ENCODE data around the gene SMU1. TPM values are rescaled to one million over a fixed set of nuclear protein-coding genes. Genes with fewer than 3 reads are reported as not detected.

SMU1 gene
- total RNA-seq, 4 donors from 2014 or later = 12.0 to 45.9 (median 22.6) TPM

- Histone ChIP-seq H3K27me3 (no peaks in the 10 kb centered on the region), H3K4me1 (peaks cover 0 to 10% of the 10 kb centered on the region in 2 donors), H3K27ac (no peak overlapping the region), H3K36me3 (no peaks in the 10 kb centered on the region), H3K4me3 (no peak overlapping the region), H3K9me3 (no peaks in the 10 kb centered on the region)
- intact Hi-C loops (cut with DNase I; ENCODE audit: low total_unique reads) = no loop called here
- DNase-seq = no peak
- TF ChIP-seq CTCF (IDR thresholded peaks at IDR 0.05) = no peak
These were observed 47.0 kb upstream of the SMU1 start for GRCh38 chr9:33123407-33124031.

GRCh38 chr9:33120620-33121019, 44.1 kb upstream of the SMU1 start:
- DNase-seq = no peak

GRCh38 chr9:33117796-33118195, 41.3 kb upstream of the SMU1 start:
- H3K4me3 ChIP-seq = no peak overlapping the region
- no peaks in the 10 kb centered on the region for H3K4me1 ChIP-seq
- no peaks in the 10 kb centered on the region for H3K9me3 ChIP-seq
- TF ChIP-seq POLR2A (IDR thresholded peaks at IDR 0.05) = no peak
- no peak for TF ChIP-seq CTCF (IDR thresholded peaks at IDR 0.05)
- H3K27me3 ChIP-seq = no peaks in the 10 kb centered on the region
- H3K27ac ChIP-seq = no peak overlapping the region
- no peaks in the 10 kb centered on the region for H3K36me3 ChIP-seq
- intact Hi-C loops (cut with DNase I; ENCODE audit: low total_unique reads) = no loop called here
- no peak for DNase-seq

More at GRCh38 chr9:33120620-33121019, 44.1 kb upstream of the SMU1 start:
- no peak for TF ChIP-seq CTCF (IDR thresholded peaks at IDR 0.05)
- no peak for TF ChIP-seq POLR2A (IDR thresholded peaks at IDR 0.05)
- H3K4me3 ChIP-seq = no peak overlapping the region
- no peak overlapping the region for H3K27ac ChIP-seq
- no peaks in the 10 kb centered on the region for H3K36me3 ChIP-seq
- intact Hi-C loops (cut with DNase I; ENCODE audit: low total_unique reads) = no loop called here
- no peaks in the 10 kb centered on the region for H3K9me3 ChIP-seq
- H3K27me3 ChIP-seq = no peaks in the 10 kb centered on the region
- H3K4me1 ChIP-seq = peaks cover 0 to 3% of the 10 kb centered on the region in 2 donors

- Histone ChIP-seq H3K36me3 (no peaks in the 10 kb centered on the region), H3K27me3 (no peaks in the 10 kb centered on the region), H3K4me3 (no peak overlapping the region), H3K4me1 (no peaks in the 10 kb centered on the region), H3K27ac (no peak overlapping the region), H3K9me3 (no peaks in the 10 kb centered on the region)
- no peak for TF ChIP-seq CTCF (IDR thresholded peaks at IDR 0.05)
- TF ChIP-seq POLR2A (IDR thresholded peaks at IDR 0.05) = no peak
- intact Hi-C loops (cut with DNase I; ENCODE audit: low total_unique reads) = no loop called here
- DNase-seq = no peak
These were observed 40.8 kb upstream of the SMU1 start for GRCh38 chr9:33117306-33117705.

GRCh38 chr9:33116860-33117259, 40.4 kb upstream of the SMU1 start:
- Histone ChIP-seq H3K27ac (no peak overlapping the region), H3K9me3 (no peaks in the 10 kb centered on the region), H3K27me3 (no peaks in the 10 kb centered on the region), H3K4me1 (no peaks in the 10 kb centered on the region), H3K4me3 (no peak overlapping the region), H3K36me3 (no peaks in the 10 kb centered on the region)
- intact Hi-C loops (cut with DNase I; ENCODE audit: low total_unique reads) = no loop called here
- no peak for DNase-seq
- no peak for TF ChIP-seq CTCF (IDR thresholded peaks at IDR 0.05)
- TF ChIP-seq POLR2A (IDR thresholded peaks at IDR 0.05) = no peak
